Skeletal muscle tissue (tissue), 4 donors: ENCODE data around the gene CLIC1. TPM values are rescaled to one million over a fixed set of nuclear protein-coding genes. Genes with fewer than 3 reads are reported as not detected.

Experiments used
- H3K27ac ChIP-seq: one replicate; pipeline ENCODE4 v1.7.0; 2013; ENCODE audit warnings: mild to moderate bottlenecking, low read depth, low read length, inconsistent platforms
- H3K27me3 ChIP-seq, 3 donors: one replicate each; pipeline ENCODE4 v1.7.0; 2013; ENCODE audit warnings: low read length in 3 of 3; ENCODE audit not compliant: control insufficient read depth in 3 of 3, insufficient read depth in 3 of 3
- H3K36me3 ChIP-seq, 3 donors: one replicate each; pipeline ENCODE4 v1.7.0; 2013; ENCODE audit warnings: low read length in 3 of 3; ENCODE audit not compliant: control insufficient read depth in 3 of 3, insufficient read depth in 3 of 3
- H3K4me1 ChIP-seq, 3 donors: one replicate each; pipeline ENCODE4 v1.7.0; 2013; ENCODE audit warnings: low read length in 3 of 3, mild to moderate bottlenecking in 3 of 3; ENCODE audit not compliant: control insufficient read depth in 3 of 3, insufficient read depth in 3 of 3
- H3K4me3 ChIP-seq, 3 donors: one replicate each; pipeline ENCODE4 v1.7.0; 2013; ENCODE audit warnings: low read length in 3 of 3
- H3K9ac ChIP-seq, 3 donors: one replicate each; pipeline ENCODE4 v1.7.0; 2013; ENCODE audit warnings: low read length in 3 of 3, mild to moderate bottlenecking in 3 of 3, moderate library complexity in 2 of 3, low read depth in 1 of 3
- H3K9me3 ChIP-seq, 3 donors: one replicate each; pipeline ENCODE4 v1.7.0; 2013; ENCODE audit warnings: low read length in 3 of 3; ENCODE audit not compliant: control insufficient read depth in 3 of 3
- total RNA-seq: library from RNA; depleted of rRNA; stranded (reverse); fragments of >200 nt; gene quantifications from one replicate; pipeline ENCODE4 v1.2.3, GENCODE V29; 2014
- donor health status: Osteomylitis.

CLIC1 gene
- total RNA-seq, 1 donor from 2014 or later = 152 TPM

- no peaks in the 10 kb centered on the region for H3K9me3 ChIP-seq
- H3K9ac ChIP-seq = no peak within 1 kb of the TSS
- peaks cover 9 to 15% (median 10%) of the 10 kb centered on the region in 3 donors for H3K36me3 ChIP-seq
- H3K27ac ChIP-seq = no peak within 1 kb of the TSS
- peaks cover under 1 to 4% (median 4%) of the 10 kb centered on the region in 3 donors for H3K4me1 ChIP-seq
- no peak within 1 kb of the TSS for H3K4me3 ChIP-seq
- H3K27me3 ChIP-seq = no peaks in the 10 kb centered on the region
These were observed 12.9 kb downstream of the CLIC1 start, which contains the start of gene MPIG6B for GRCh38 chr6:31723245-31723979. TSS of gene MPIG6B (plus strand) at chr6:31723373. CDS start at chr6:31723384, 11 bp downstream.

DNA sequence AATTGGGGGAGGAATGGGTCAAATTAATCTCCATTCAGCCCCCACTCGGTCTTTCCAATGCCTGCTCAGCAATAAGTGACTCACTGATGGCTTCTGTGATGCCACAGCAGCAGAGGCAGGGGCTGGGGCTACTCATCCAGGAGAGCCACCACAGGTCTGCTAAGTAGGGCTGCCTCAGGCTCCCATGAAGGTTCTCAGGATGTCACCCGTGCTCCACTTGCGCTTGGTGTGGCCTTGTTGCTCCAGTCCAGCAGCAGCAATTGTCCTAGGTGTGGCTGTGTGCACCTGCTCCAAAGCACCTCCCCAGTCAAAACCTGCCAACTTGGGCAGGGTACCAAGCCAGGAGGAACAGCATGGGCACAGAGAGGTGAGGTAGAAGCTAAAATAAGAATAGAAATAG, 14.2 kb downstream of the CLIC1 start:
- Histone ChIP-seq H3K27ac (no peak overlapping the region), H3K4me1 (no peaks in the 10 kb centered on the region), H3K9me3 (no peaks in the 10 kb centered on the region), H3K9ac (no peak overlapping the region), H3K4me3 (no peak overlapping the region), H3K36me3 (peaks cover 6 to 13% (median 9%) of the 10 kb centered on the region in 3 donors), H3K27me3 (no peaks in the 10 kb centered on the region)

GRCh38 chr6:31721351-31722020, 14.8 kb downstream of the CLIC1 start, which contains the start of gene LY6G6C:
TSS of gene LY6G6C (minus strand) at chr6:31721746. CDS start at chr6:31721679, 67 bp downstream.
- Histone ChIP-seq H3K36me3 (peaks cover 2 to 7% (median 6%) of the 10 kb centered on the region in 3 donors), H3K9me3 (no peaks in the 10 kb centered on the region), H3K27me3 (no peaks in the 10 kb centered on the region), H3K9ac (no peak within 1 kb of the TSS), H3K4me1 (no peaks in the 10 kb centered on the region), H3K27ac (no peak within 1 kb of the TSS), H3K4me3 (no peak within 1 kb of the TSS)

GRCh38 chr6:31720196-31720770, 16.0 kb downstream of the CLIC1 start:
- Histone ChIP-seq H3K9me3 (no peaks in the 10 kb centered on the region), H3K4me1 (peaks cover 0 to under 1% (median 0%) of the 10 kb centered on the region in 3 donors), H3K27ac (no peak overlapping the region), H3K4me3 (no peak overlapping the region), H3K27me3 (no peaks in the 10 kb centered on the region), H3K36me3 (no peaks in the 10 kb centered on the region), H3K9ac (no peak overlapping the region)

GRCh38 chr6:31719001-31719400, 17.3 kb downstream of the CLIC1 start:
- no peaks in the 10 kb centered on the region for H3K36me3 ChIP-seq
- H3K27ac ChIP-seq = no peak overlapping the region
- H3K4me1 ChIP-seq = peaks cover 0 to 5% (median 0%) of the 10 kb centered on the region in 3 donors
- no peak overlapping the region for H3K4me3 ChIP-seq
- no peaks in the 10 kb centered on the region for H3K27me3 ChIP-seq
- no peak overlapping the region for H3K9ac ChIP-seq
- H3K9me3 ChIP-seq = no peaks in the 10 kb centered on the region

GRCh38 chr6:31718265-31718664, 18.1 kb downstream of the CLIC1 start:
- H3K27me3 ChIP-seq = no peaks in the 10 kb centered on the region
- H3K27ac ChIP-seq = no peak overlapping the region
- no peak overlapping the region for H3K4me3 ChIP-seq
- no peaks in the 10 kb centered on the region for H3K9me3 ChIP-seq
- peaks cover 0 to 5% (median 0%) of the 10 kb centered on the region in 3 donors for H3K4me1 ChIP-seq
- no peak overlapping the region for H3K9ac ChIP-seq
- H3K36me3 ChIP-seq = no peaks in the 10 kb centered on the region

GRCh38 chr6:31717499-31718222, 18.7 kb downstream of the CLIC1 start:
- no peaks in the 10 kb centered on the region for H3K27me3 ChIP-seq
- H3K36me3 ChIP-seq = no peaks in the 10 kb centered on the region
- H3K9ac ChIP-seq = no peak overlapping the region
- no peak overlapping the region for H3K4me3 ChIP-seq
- peaks cover 0 to 5% (median 0%) of the 10 kb centered on the region in 3 donors for H3K4me1 ChIP-seq
- no peak overlapping the region for H3K27ac ChIP-seq
- no peaks in the 10 kb centered on the region for H3K9me3 ChIP-seq

GRCh38 chr6:31715022-31715958, 21.0 kb downstream of the CLIC1 start, which contains the start of gene LY6G6D:
TSS of gene LY6G6D (plus strand) at chr6:31715348. CDS start at chr6:31715356, 8 bp downstream.
- no peak within 1 kb of the TSS for H3K9ac ChIP-seq
- H3K27ac ChIP-seq = no peak within 1 kb of the TSS
- no peaks in the 10 kb centered on the region for H3K9me3 ChIP-seq
- H3K4me3 ChIP-seq = no peak within 1 kb of the TSS
- H3K4me1 ChIP-seq = peaks cover 0 to 5% (median 0%) of the 10 kb centered on the region in 3 donors
- no peaks in the 10 kb centered on the region for H3K36me3 ChIP-seq
- H3K27me3 ChIP-seq = peaks cover 0 to 5% (median 0%) of the 10 kb centered on the region in 3 donors
